Measurements from ENCODE around the gene LARP4B.

Gene LARP4B

GRCh38 chr10:807163-807957 is 124.1 kb downstream of the LARP4B start:
- no peak for DNase-seq (ENCODE audit: low read depth)

DNA sequence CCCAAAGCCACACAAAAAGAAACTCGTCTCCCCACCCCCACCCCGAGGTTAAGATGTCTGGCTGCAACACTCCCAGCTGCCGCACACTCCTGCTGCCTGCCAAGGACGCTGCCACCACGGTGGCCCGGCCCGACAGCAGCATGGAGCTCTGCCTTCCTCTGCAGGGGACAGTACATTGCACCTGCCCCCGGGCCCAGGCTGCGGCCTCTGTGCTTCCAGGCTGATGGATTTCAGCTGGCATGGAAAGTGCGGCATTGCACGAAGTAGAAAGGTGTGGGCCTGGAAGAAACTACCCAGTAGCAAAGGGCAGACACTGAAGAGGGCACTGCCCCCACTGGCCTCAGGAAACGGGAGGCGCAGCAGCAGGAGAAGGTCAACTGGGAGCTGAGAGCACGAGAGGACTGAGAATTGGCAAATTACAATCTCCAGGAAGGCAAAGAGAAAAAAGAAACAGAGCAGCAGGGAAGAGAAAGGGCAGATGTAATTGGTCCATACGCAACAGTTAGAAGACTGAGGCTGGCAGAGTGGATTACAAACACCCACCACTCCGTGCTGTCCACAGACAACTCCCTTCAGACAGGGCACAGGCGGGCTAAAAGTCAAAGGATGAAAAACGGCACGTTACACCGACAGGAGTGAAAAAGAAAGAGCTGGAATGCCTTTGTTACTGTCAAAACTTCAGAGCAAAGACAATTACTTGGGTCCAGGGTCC is 124.9 kb downstream of the LARP4B start:
- DNase-seq (ENCODE audit: low read depth), result no peak

- no peak for DNase-seq (ENCODE audit: low read depth)
Observed at GRCh38 chr10:805620-806305, 125.7 kb downstream of the LARP4B start.

DNA sequence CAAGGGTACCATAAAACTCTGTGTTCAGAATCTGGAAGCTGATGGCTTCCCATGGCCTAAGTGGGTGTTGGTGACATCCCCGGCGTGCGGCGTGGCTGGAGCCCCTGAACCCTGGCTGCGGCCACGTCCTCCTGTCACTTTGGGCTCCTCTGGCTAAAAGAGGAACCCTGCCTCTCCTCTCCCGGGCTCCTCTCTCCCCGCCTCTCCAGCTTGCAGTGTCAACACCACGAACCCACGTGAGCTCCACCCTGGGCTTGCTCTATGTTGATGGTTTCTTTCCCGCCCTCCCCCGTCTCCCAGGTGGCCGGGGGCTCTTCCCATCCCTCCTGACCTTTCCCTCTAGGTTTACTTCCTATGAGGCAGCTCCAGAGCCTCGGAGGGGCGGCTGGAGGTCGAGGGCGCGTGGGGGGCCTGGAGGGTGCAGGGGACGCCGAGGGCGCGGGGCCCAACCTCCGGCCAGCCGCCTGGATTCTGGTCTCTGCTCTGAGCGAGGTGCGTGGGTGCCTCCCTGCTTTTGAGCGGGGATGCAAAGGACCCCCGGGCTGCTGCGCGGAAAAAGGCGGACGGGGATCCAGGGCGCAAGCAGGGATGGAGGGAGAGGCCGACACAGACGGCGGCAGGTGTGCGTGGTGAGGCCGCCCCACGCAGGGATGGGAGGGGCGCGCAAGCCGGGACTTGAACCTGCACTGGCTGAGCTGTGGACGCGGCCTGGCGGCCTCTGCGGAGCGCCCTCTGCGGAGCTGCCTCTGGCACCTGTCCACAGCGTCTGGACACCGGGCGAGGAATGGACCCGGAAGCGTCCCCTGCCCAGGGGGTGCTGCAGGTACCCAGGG is 126.5 kb downstream of the LARP4B start:
- DNase-seq (ENCODE audit: low read depth), result no peak

GRCh38 chr10:804191-804781 is 127.2 kb downstream of the LARP4B start:
- DNase-seq (ENCODE audit: low read depth), result no peak

DNA sequence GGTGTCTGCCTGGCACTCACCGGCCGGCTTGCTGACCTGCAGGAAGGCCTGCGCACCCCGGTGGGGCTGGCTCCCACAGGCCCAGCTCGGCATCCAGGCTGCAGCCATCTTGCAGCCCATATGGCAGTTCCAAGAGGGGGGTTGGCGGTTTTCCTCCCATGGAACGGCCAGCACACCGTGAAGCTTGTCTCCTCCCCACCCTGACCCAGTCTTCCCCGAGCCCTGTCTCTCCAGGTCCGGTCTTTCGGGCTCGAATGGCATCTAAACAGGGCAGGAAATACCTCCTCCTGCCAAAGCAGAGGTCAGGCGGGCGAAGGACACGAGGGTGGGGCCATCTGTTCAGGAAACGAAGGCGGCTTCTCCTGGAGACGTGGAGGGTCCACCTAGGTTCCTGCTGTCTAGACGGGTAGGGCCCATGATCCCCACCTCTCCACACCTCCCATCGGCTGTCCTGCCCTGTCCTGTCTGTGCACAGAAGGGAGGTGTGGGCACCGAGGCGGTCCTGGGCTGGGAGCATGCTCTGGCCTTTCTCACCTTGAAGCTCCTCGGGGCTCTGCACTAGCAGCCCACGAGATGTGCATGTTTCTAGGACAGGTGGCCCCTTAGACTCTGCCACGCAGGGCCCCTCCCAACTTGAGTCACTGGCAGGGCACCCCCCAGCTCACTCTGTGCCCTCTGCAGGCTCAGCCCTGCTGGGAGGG is 128.3 kb downstream of the LARP4B start:
- no peak for DNase-seq (ENCODE audit: low read depth)

GRCh38 chr10:802506-802905 is 129.0 kb downstream of the LARP4B start:
- no peak for DNase-seq (ENCODE audit: low read depth)

- DNase-seq (ENCODE audit: low read depth), result no peak
Observed at GRCh38 chr10:797179-797578, 134.3 kb downstream of the LARP4B start.

DNA sequence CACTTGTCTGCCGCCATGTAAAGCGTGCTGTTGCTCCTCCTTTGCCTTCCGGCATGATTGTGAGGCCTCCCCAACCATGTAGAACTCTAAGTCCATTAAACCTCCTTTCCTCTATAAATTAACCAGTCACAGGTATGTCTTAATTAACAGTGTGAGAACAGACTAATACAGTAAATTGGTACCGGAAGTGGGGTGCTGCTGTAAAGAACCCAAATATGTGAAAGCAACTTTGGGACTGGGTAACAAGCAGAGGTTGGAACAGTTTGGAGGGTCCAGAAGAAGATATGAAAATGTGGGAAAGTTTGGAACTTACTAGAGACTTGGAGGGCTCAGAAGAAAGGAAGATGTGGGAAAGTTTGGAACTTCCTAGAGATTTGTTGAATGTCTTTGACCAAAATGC is 135.3 kb downstream of the LARP4B start:
- no peak for DNase-seq (ENCODE audit: low read depth)

- DNase-seq (ENCODE audit: low read depth), result no peak
Observed at GRCh38 chr10:794382-794956, 137.0 kb downstream of the LARP4B start.

GRCh38 chr10:792792-793100 is 138.8 kb downstream of the LARP4B start:
- DNase-seq (ENCODE audit: low read depth), result no peak

DNA sequence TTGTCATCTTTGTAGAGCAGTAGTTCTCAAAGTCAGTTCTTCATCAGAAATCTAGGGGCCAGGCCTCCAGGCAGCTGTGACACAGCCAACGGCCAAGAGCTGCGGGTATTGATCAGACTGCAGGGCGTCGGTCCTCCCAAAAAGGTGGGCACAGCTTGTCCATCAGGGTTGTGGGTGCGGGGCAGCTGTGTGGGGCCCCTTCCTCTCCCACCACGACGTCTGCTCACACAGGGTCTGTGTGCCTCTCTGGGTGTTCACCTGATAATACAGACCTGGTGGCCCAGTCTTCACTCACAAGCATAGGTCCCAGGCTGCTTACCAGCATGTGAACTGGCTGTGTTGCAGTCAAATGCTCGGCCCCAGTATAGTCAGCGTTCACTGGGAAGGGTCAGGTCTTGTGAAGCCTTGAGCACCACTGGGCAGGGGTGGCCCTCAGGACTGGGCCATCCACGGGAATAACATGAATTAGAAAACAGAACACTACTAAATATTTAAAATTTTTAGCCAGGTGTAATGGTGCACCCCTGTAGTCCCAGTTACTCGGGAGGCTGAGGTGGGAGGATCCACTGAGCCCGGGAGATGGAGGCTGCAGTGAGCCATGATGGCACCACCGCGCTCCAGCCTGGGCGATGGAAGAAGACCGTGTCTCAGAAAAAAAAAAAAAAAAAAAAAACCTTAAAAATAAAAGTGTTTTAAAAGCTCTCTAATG is 139.3 kb downstream of the LARP4B start:
- DNase-seq (ENCODE audit: low read depth), result no peak

GRCh38 chr10:791639-792038 is 139.9 kb downstream of the LARP4B start:
- DNase-seq (ENCODE audit: low read depth), result no peak

- no peak for DNase-seq (ENCODE audit: low read depth)
Observed at GRCh38 chr10:790821-791551, 140.5 kb downstream of the LARP4B start.

DNA sequence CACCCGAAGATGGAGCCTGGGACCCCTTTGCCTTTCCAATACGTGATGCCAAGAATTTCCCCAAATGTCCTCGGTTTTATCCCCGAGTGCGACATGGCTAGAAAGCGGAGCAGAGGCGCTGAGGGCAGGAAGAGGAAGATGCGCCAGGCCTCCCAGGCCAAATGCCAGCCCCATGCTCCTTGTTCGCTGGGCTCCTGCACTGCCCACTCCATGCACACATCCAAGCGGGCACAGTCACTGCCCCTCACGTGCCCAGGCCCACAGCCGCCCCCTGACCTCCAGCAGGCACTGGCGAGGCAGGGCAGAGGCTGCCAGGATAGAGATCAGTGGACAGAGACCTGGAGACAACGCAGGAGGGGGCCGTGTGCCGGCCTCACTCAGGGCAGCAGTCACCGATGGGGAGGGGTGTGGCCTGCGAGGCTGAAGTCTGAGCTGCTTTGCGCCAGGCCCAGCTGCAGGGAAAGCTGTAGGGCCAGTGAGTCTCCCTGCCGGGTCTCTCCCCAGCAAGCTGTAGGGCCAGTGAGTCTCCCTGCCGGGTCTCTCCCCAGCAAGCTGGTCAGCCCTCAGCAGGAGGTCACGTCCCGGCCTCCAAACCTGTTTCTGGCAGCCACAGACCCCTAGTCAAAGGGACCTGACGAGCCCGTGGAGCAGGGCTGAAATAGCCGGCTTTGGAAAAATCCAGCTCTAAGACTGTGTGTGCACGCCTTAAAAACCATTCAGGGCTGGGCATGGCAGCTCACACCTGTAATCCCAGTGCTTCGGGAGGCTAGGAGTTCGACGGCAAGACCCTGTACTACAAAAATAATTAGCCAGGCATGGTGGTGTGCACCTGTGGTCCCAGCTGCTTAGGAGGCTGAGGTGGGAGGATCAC is 141.4 kb downstream of the LARP4B start:
- no peak for DNase-seq (ENCODE audit: low read depth)

GRCh38 chr10:788796-789748 is 142.4 kb downstream of the LARP4B start:
- no peak for DNase-seq (ENCODE audit: low read depth)

GRCh38 chr10:787933-788651 is 143.4 kb downstream of the LARP4B start:
- no peak for DNase-seq (ENCODE audit: low read depth)
